Fibroblast of pulmonary artery (primary cell): ENCODE measurements around the gene GPR37L1.

Source experiments
- DNase-seq: peaks from one replicate; pipeline ENCODE4 v3.0.0-alpha.2; 2010; ENCODE audit warnings: low read depth
- H3K4me3 ChIP-seq: replicated peaks from 2 replicates; pipeline ENCODE4 v1.5.1; 2011; ENCODE audit warnings: low read depth, mild to moderate bottlenecking, control low read depth, low read length, moderate library complexity
- CTCF ChIP-seq: IDR thresholded peaks from 2 replicates; pipeline ENCODE4 v1.5.1; 2011; ENCODE audit warnings: mild to moderate bottlenecking, control low read depth, low read length, inconsistent platforms; ENCODE audit errors: missing control alignments

Gene GPR37L1

GRCh38 chr1:202129453-202130296 lies 7.0 kb downstream of the GPR37L1 start:
- no peak overlapping the region for H3K4me3 ChIP-seq
- no peak for DNase-seq
- TF ChIP-seq CTCF, result no peak

GRCh38 chr1:202130297-202130721 lies 7.6 kb downstream of the GPR37L1 start:
- no peak for TF ChIP-seq CTCF
- no peak overlapping the region for H3K4me3 ChIP-seq
- no peak for DNase-seq

GRCh38 chr1:202130816-202131522 lies 8.3 kb downstream of the GPR37L1 start:
- TF ChIP-seq CTCF, result no peak
- no peak overlapping the region for H3K4me3 ChIP-seq
- no peak for DNase-seq

DNA sequence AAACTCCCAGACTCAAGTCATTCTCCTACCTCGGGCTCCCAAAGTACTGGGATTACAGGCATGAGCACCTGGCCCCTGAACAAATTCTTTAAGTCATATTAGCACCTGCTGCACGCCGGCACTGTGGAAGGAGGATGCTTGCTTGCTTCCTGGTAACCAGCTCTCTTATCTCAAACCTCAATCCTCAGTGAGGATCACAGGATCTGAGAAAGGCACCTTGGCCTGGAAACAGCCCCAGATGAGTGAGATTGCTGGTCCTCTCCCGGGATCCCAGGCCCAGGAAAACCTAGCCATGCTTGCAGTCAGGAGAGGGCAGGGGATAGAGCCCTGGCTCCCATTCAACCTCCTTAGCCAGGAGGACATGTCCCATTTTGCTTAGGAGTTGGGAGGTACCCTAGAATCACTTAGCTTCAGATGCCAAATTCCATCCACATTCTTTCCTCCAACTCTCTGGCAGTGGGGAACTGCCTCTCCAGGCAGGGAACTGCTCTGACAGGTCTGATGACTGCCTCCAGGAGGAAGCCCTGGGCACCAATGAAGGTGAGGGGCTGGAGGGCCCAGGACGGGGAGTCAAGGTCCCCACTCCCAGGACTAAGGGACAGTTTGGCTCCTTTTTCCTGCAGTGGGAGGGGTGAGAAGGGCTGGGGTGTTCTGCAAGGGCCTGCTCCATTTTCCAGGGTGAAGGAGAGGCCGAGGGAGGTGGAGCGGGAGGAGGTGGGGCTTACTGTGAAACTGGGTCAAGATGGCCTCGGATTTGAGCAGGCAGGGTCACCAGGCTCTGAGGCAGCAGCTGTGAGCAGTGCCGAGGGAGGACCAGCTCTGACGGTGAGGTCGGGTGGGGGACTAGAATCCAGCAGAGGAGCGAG lies 9.5 kb downstream of the GPR37L1 start:
- H3K4me3 ChIP-seq, result no peak overlapping the region
- no peak for DNase-seq
- TF ChIP-seq CTCF, result no peak

DNA sequence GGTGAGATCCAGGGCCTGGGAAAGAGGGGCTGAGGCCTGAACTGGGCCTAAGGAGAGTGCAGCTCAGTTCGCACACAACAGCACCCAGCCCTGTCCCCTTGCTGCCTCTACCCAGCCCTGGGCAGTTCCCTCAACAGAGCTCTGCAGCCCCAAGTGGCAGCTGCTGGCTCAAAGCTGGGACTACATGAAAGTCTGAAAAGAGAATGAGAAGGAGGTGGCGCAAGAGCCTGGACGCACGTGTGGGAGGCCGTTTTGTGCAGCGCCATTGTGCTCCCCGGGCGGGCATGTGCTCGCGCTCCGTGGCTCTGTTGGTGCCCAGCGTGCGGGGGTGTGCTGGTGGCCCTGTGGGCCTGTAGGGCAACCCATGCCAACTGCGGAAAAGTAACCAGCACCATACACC lies 10.3 kb downstream of the GPR37L1 start:
- TF ChIP-seq CTCF, result no peak
- H3K4me3 ChIP-seq, result no peak overlapping the region
- DNase-seq, result no peak

- TF ChIP-seq CTCF, result no peak
- DNase-seq, result no peak
- H3K4me3 ChIP-seq, result no peak overlapping the region
Observed at GRCh38 chr1:202133496-202133895, 10.8 kb downstream of the GPR37L1 start.
